HG03060 (cell line): Measurements from ENCODE around the gene ZNF564.
A peak's percentile ranks its signal among the peaks of the same experiment; 100 is the strongest.
"Not testable (repeated sequence)": the region's sequence is repeated elsewhere in the genome, so short reads cannot be mapped to it uniquely, and the experiment has no call there.

Experiments used
- ATAC-seq: cut with Tn5 transposase; IDR thresholded peaks from one replicate; pipeline ENCODE4 v1.9.1; 2021; ENCODE audit warnings: low read depth, moderate number of reproducible peaks; ENCODE audit not compliant: unreplicated experiment

ZNF564 gene

DNA sequence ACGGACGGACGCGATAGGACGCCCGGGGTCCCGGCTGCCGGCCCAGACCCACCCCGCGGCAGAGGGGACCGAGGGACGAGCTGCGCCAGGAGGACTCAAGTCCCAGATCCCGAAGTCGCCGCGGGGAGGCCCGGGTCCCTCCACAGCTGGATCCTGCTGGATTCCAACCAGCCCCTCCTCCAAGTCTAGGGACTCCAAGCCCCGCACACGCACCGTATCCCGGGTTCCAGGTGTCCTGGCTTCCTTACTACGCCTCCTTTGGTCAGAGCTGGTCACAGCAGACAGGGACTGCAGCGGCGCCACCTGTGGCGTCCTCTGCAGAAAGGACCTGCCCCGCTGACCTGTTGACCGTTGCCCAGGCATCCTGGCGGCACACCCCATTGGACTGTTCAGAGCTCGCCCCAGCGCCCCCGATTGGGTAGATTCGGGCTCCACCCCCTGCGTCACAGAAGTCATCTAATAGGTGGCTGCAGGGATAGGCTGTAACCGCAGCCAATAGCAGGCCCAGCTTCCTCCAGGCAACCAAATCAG, 37.7 kb downstream of the ZNF564 start:
- no peak for ATAC-seq

DNA sequence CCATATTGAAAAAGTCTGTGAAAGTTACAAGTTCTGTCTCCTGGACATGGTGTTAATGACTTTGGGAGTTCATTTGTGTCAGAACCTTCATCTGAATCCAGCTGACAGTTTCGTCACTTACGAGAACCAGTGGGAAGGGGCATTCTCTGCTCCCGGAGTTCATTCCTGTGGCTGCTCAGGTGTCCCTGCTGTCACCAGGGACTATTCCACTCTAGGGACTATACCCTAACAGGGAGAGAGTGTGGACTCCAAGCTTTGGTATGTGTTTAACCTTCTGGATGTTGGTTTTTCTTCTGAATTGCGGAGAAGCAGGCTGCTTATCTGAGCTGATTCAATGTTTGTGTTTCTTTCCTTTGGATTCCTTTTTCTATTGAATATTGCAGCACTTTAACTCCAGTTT, 54.2 kb downstream of the ZNF564 start:
- no peak for ATAC-seq

DNA sequence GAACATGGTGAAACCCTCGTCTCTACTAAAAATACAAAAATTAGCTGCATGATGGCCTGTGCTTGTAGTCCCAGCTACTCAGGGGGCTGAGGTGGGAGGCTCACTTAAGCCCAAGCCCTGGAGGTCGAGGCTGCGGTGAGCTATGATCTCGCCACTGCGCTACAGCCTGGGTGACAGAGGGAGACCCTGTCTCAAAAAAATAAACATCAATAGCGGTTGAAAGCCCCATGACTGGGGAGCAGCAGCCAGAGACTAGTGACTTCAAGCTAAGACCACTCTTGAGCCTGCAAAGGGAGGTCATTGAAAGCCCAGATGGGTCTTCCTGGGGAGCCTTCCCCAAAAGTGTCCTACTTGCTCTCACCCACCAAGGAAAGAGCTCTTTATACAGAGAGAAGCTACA, 54.8 kb downstream of the ZNF564 start:
- ATAC-seq, result no peak

DNA sequence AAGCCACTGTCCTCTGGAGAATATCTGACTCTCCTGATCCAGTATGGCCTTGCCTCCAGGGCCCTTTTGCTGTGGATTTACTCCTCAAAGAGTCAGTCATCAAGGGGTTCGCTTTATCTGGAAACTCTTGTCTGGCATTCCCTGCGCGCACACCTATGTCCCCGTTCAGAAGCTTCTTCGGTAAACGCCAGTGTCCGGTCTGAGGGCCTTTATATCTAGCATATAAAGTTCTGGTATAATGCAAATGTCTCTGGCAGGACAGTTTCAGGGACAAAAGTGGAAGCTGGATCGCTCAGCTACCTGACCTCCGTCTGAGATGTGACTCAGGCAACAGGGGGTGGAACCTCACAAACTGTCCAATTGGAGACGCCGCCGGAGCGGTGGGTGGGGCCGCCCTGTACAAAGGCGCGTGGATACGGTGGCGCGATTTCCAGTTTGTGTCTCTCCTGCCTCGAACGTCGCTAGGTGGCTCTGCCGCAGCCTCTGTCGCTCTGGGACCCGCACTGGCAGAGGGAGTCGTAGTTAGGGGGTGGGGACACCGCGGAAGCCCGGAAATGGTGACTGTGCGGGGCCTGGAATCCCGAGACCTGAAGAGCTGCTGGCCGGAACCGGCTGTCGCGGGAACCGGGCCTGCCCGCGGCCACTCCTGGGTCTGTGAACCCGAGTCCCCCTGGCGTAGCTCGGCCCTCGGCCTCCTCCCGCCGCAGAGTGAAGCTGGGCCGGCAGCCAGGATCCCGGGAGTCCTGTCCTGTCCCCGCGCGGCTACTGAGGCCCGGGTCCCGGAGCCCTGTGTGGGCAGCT, 56.1 kb downstream of the ZNF564 start:
- peak; percentile 69 for ATAC-seq

DNA sequence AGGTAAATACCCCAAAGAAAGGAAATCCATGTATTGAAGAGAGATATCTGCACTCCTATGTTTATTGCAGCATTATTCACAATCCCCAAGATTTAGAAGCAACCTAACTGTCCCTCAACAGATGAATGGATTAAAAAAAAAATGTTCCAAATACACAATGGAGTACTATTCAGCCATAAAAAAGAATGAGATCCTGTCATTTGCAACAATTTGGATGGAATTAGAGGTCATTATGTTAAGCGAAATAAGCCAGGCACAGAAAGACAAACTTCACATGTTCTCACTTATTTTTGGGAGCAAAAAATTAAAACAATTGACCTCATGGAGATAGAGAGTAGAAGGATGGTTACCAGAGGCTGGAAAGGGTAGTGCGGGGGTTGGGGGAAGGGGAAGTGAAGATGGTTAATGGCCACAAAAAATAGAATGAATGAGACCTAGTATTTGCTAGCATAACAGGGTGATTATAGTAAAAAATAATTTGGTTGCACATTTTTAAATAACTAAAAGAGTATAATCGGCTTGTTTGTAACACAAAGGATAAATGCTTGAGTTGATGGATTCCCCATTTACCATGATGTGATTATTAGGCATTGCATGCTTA, 56.9 kb downstream of the ZNF564 start:
- no peak for ATAC-seq

DNA sequence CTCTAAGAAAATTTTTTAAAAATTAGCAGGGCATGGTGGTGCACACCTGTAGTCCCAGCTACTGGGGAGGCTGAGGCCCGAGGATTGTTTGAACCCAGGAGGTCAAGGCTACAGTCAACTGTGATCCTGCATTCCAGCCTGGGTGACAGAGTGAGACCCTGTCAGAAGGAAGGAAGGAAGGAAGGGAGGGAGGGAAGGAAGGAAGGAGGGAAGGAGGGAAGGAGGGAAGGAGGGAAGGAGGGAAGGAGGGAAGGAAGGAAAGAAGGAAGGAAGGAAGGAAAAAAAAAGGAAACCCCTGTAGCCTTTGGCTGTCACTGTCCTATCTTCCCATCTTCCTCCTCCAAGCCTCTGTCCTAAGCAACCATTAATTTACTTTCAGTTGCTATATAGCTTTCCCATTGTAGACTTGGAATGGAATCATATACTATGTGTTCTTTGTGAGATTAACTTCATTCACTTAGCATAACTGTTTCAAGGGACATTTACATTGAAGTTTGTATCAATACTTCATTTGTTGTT, 65.0 kb downstream of the ZNF564 start:
- not testable (repeated sequence) for ATAC-seq

DNA sequence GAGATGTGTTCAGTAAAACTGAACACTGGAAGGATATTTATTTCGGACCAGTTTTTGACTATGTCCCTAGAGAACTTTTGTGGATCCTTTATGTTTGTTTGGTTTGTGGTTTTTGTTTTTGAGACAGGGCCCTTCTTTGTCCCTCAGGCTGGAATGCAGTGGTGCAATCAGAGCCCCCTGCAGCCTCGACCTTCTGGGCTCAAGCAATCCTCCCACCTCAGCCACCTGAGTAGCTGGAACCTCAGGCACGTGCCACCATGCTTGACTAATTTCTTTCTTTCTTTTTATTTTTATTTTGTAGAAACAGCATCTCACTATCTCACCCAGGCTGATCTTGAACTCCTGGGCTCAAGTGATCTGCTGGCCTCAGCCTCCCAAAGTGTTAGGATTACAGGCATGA, 65.7 kb downstream of the ZNF564 start:
- ATAC-seq, result no peak

DNA sequence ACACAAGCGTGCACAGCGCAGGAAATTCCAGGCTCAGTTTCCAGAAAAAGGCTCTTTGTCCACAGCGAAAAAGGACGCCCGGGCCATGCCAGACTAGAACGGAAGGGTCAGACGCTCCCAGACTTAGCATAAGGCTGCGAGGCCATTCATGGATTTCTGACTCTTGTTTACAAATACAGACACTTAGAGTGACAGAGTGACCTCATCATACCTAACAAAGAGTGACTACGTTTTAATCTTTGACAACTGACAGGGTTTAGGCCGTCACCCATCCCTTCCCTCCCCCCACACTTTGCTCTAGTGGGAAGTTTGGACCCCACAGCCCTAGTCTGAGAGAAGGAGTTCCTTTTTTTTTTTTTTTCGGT, 66.2 kb downstream of the ZNF564 start:
- no peak for ATAC-seq

DNA sequence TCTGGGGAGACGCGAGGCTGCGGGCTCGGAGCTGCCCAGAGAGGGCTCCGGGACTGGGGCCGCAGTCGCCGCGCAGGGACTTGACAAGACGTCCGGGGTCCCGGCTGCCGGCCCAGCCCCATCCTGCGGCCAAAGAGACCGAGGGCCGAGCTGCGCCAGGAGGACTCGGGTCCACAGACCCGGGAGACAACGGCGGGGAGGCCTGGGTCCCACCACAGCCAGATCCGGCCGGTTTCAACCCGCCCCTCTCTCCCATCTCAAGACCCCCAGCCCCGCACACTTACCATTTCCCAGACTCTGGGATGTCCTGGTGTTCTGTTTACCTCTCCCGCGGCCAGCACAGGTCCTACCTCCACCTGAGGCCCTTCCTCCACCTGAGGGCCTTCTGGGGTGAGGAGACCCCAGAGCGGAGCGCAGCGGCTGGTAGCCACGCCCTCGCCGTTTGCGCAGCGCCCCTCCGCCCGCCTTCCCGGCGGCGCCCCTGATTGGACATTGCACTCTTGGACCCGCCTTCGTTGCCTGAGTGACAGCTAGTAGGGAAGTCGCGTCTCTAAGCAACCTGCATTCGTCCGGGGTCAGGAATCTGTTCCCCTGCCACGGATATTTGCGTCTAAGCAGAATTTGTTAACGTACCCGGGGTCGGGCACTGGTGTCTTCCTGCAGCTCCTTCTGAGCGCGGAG, 66.8 kb downstream of the ZNF564 start, which contains the start of gene ZNF709:
TSS of gene ZNF709 (minus strand) at position 446 of the 681 bp plus-strand sequence. CDS start at position 287, 159 bp downstream.
- ATAC-seq, result peak; percentile 66

DNA sequence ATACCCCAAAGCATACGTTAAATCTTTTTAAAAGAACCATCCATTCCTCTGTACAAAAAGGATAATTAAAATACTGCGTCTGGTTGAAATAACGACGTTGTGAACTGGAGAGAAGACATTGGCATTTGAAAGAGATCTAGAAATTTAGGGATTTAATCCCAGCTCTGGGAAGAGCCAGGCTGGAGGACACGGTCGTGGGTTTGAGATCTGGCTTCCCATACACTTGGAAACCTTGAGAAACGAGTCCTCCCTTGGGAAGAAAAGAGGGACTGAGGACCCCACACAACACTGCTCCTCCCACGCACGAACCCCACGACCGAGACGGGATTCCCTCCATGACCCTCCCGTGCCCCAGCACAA, 67.3 kb downstream of the ZNF564 start:
- no peak for ATAC-seq

DNA sequence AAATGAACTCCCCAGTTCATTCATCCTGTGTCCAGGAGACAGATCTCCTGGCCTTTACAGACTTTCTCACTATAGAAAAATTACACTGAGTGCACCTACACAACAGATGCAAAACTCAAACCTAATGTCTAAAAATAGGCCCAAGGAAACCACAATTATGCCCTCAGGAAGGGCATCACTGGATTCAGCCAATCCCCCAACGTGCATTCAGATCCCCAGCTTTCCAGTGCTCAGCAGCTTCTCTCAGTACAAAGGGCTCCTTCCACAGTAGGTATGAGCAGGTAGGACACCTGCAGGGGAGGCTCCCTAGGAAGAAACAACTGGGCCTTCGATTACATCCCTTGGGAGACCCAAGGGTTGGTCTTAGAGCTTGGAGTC, 68.8 kb downstream of the ZNF564 start:
- no peak for ATAC-seq

DNA sequence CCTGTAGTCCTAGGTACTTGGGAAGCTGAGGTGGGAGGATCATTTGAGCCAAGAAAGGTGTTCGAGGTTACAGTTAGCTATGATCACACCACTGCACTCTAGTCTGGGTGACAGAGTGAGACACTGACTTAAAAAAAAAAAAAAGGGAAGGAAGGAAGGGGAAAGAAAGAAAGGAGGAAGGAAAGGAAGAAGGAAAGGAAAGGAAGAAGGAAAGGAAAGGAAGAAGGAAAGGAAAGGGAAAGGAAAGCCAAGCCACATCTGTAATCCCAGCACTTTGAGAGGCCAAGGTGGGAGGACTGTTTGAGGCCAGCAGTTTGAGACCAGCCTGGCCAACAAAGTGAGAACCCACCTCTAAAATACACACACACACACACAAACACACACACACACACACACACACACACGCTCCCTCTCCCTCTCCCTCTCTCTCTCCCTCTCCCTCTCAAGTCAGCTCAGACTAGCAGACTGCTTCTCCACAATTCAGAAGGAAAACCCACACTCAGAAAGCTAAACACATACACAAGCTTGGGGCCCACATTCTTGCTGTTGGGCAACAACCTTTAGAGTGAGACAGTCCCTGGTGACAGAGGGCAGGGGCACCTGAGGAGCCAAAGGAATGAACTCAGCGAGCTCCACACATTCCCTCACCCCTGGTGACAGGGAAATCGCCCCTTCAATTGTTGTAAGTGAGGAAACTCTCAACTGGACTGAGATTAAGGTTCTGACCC, 69.3 kb downstream of the ZNF564 start:
- no peak for ATAC-seq

DNA sequence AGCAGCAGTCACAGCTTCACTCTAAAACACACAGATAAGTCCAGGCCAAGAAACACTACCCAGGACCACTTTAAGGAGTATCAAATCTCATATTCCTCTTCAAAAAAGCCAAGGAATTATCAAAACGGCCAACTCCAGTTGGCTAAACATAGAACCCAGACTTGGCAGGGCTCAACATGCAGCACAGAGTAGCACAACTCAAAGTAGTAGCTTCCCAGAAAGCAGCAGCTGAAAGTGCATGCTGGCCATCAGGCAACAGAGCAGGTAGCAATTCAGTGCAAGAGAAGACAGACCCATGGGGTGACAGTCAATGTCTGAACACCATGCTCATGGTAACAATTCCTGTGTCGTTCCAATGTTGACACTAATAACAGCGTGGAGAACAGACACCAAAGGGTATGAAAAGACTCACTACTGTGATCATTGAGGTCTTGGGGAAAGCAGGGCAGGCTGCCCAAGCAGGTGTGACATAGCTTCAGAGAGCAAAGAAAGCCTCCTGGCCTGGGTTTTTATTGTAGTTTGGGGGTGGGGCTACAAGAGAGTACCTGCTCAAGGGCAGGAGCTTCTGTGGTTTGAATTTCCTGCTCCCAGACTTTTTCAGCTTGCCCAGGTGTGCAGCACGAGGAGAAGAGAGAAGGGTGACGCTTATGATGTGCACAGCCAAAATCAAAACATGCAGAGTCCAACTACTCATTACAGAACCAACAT, 72.9 kb downstream of the ZNF564 start:
- no peak for ATAC-seq
